Right atrium auricular region (tissue), 2 donors: ENCODE results near the gene GPNMB. TPM values are rescaled to one million over a fixed set of nuclear protein-coding genes. Genes with fewer than 3 reads are reported as not detected.

ENCODE experiments used
- DNase-seq: peaks from one replicate; pipeline ENCODE4 v3.0.0-alpha.2; 2019; ENCODE audit warnings: low spot score
- H3K27ac ChIP-seq, 2 donors: fragments of 200-600 bp; sonication (generic); 1 replicate in 1 of 2; 2 replicates in 1 of 2; pipeline ENCODE4 v1.5.1; 2016 to 2019
- H3K27me3 ChIP-seq, 2 donors: fragments of 200-600 bp; sonication (generic); one replicate each; pipeline versions ENCODE4 v1.5.1 to v1.6.0; 2017 to 2019
- H3K36me3 ChIP-seq: fragments of 200-600 bp; sonication (generic); one replicate; pipeline ENCODE4 v1.5.1; 2016
- H3K4me1 ChIP-seq, 2 donors: fragments of 200-600 bp; sonication (generic); one replicate each; pipeline versions ENCODE4 v1.5.1 to v1.6.0; 2017 to 2019
- H3K4me3 ChIP-seq, 2 donors: fragments of 200-600 bp; sonication (generic); 1 replicate in 1 of 2; 2 replicates in 1 of 2; pipeline ENCODE4 v1.5.1; 2017 to 2019; ENCODE audit warnings: mild to moderate bottlenecking in 1 of 2, moderate library complexity in 1 of 2
- H3K9me3 ChIP-seq, 2 donors: fragments of 200-600 bp; sonication (generic); one replicate each; pipeline ENCODE4 v1.5.1; 2019
- total RNA-seq, 2 donors: library from RNA; depleted of rRNA; stranded (reverse); fragments of >200 nt; gene quantifications; one replicate each; pipeline ENCODE4 v1.1.0, GENCODE V29; 2016
- TF ChIP-seq, protein P1 (sequence below), 2 donors: fragments of 200-600 bp; sonication (generic); IDR thresholded peaks; one replicate each; pipeline ENCODE4 v1.5.1; 2019; ENCODE audit warnings: antibody characterized with exemption in 2 of 2

Gene GPNMB
- total RNA-seq, 2 donors from 2014 or later, result 74.4 to 137 TPM

- peaks cover 0 to 6% of the 10 kb centered on the region in 2 donors for H3K9me3 ChIP-seq
- H3K36me3 ChIP-seq, result no peaks in the 10 kb centered on the region
- H3K4me1 ChIP-seq, result no peaks in the 10 kb centered on the region
- no peak for DNase-seq
- no peak overlapping the region for H3K4me3 ChIP-seq
- H3K27me3 ChIP-seq, result no peaks in the 10 kb centered on the region
- TF ChIP-seq, protein P1, sequence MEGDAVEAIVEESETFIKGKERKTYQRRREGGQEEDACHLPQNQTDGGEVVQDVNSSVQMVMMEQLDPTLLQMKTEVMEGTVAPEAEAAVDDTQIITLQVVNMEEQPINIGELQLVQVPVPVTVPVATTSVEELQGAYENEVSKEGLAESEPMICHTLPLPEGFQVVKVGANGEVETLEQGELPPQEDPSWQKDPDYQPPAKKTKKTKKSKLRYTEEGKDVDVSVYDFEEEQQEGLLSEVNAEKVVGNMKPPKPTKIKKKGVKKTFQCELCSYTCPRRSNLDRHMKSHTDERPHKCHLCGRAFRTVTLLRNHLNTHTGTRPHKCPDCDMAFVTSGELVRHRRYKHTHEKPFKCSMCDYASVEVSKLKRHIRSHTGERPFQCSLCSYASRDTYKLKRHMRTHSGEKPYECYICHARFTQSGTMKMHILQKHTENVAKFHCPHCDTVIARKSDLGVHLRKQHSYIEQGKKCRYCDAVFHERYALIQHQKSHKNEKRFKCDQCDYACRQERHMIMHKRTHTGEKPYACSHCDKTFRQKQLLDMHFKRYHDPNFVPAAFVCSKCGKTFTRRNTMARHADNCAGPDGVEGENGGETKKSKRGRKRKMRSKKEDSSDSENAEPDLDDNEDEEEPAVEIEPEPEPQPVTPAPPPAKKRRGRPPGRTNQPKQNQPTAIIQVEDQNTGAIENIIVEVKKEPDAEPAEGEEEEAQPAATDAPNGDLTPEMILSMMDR (IDR thresholded peaks at IDR 0.05), result no peak
- H3K27ac ChIP-seq, result no peak overlapping the region
These were observed 13.6 kb upstream of the GPNMB start for GRCh38 chr7:23232966-23233365.

DNA sequence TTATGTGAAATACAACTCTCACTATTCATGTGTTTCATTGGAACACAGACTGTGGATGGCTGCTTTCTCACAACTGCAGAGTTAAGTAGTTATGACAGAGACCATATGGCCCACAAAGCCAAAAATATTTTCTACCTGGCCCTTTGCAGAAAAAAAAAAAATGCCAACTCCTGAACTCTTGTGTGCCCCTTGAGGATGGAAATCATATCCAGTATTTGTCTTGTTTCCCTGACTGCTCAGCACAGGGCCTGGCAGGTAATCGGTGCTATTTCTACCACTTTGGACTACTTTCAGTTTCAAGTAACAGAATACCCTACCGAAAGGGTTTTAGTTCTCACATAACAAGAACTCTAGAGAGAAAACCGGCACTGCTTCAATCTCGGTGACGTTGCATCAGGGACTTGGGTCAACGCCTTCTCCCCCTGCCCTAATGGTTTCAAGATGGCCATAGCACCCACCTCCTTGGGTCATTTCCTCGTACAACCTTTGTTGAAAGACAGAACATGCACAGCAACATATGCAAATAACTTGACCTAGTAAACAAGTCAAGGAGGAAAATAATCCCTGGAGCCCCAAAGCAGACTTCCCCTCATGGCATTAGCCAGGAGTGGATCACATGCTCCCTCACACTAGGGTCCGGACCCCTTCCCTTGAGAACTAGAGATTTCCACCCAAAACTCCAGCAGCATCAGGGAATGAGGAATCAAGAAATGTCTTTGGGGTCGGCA is 11.8 kb upstream of the GPNMB start:
- DNase-seq, result no peak
- H3K27ac ChIP-seq, result no peak overlapping the region
- no peaks in the 10 kb centered on the region for H3K27me3 ChIP-seq
- no peaks in the 10 kb centered on the region for H3K36me3 ChIP-seq
- H3K4me3 ChIP-seq, result no peak overlapping the region
- no peaks in the 10 kb centered on the region for H3K9me3 ChIP-seq
- no peaks in the 10 kb centered on the region for H3K4me1 ChIP-seq
- TF ChIP-seq, protein P1 (IDR thresholded peaks at IDR 0.05), result no peak

DNA sequence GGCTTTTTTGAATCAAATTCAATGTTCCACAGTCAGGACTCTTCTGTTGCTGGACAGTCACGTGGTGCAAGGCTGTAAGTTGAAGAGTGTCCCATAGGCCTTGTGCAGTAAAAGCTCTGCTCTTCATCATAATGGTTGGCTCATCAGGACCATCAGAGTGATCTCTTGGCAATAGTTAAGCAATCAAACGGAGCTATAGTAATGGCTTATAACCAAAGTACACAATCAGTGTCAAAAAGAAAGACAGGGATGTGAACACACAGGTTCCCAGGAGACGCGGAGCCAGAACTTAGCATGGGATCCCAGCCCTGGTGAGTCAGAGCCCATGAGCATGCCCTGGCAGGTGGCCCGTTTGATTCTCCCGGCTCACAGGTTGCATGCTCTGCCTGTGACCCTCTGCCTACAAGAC is 10.8 kb upstream of the GPNMB start:
- Histone ChIP-seq H3K4me3 (no peak overlapping the region), H3K27me3 (no peaks in the 10 kb centered on the region), H3K36me3 (no peaks in the 10 kb centered on the region), H3K27ac (no peak overlapping the region), H3K4me1 (no peaks in the 10 kb centered on the region), H3K9me3 (no peaks in the 10 kb centered on the region)
- DNase-seq, result no peak
- TF ChIP-seq, protein P1 (IDR thresholded peaks at IDR 0.05), result no peak

- TF ChIP-seq, protein P1 (IDR thresholded peaks at IDR 0.05), result no peak
- no peak for DNase-seq
- H3K9me3 ChIP-seq, result no peaks in the 10 kb centered on the region
- H3K4me1 ChIP-seq, result no peaks in the 10 kb centered on the region
- H3K4me3 ChIP-seq, result no peak overlapping the region
- no peak overlapping the region for H3K27ac ChIP-seq
- no peaks in the 10 kb centered on the region for H3K36me3 ChIP-seq
- no peaks in the 10 kb centered on the region for H3K27me3 ChIP-seq
These were observed 9.6 kb upstream of the GPNMB start for GRCh38 chr7:23237000-23237399.

DNA sequence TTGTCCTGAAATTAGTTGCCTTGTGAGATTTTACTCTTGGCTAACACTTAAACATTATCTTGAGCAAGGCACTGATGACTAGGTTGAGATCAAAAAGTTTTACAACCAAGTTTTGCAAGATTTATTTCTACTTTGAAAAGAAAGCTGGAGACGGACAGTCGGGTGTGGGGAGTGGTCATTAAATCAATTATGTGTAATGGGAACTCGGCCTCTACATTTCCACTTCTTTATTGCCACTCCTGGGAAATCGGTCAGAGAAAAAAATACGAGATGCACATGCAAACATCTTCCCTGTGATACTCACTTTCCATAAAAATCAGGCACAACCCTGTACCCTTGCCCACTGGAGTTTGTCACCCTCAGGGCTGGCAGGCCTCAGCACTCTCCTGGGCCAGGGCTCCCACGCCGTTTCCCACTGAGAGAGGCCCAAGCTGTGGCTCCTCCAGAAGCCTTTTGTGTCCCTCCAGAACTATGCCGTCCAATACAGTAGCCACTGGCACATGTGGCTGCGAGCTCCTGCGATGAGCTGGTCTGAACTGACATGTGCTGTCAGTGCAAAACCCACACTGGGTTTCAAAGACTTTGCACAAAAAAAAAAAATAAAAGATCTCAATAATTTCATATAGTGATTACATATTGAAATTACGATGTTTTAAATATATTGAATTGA is 7.5 kb upstream of the GPNMB start:
- DNase-seq, result no peak
- H3K36me3 ChIP-seq, result no peaks in the 10 kb centered on the region

More for the DNA sequence above, 7.5 kb upstream of the GPNMB start:
- H3K27me3 ChIP-seq, result no peaks in the 10 kb centered on the region
- H3K27ac ChIP-seq, result no peak overlapping the region
- H3K4me1 ChIP-seq, result peaks cover 0 to 9% of the 10 kb centered on the region in 2 donors
- TF ChIP-seq, protein P1 (IDR thresholded peaks at IDR 0.05), result no peak
- H3K4me3 ChIP-seq, result no peak overlapping the region
- no peaks in the 10 kb centered on the region for H3K9me3 ChIP-seq
